Loucy (cell line): ENCODE results near the gene MTREX.

Source experiments
- EZH2phosphoT487 ChIP-seq: fragments of 200-600 bp; IDR thresholded peaks from 2 replicates; pipeline ENCODE4 v1.6.1; 2018; ENCODE audit warnings: antibody characterized with exemption, mild to moderate bottlenecking, moderate library complexity, borderline replicate concordance
- TF ChIP-seq, protein P1 (sequence below): fragments of 200-600 bp; sonication (generic); conservative IDR thresholded peaks from 2 replicates; pipeline ENCODE4 v1.5.1; 2014; ENCODE audit warnings: mild to moderate bottlenecking, antibody characterized with exemption, low read length

DNA sequence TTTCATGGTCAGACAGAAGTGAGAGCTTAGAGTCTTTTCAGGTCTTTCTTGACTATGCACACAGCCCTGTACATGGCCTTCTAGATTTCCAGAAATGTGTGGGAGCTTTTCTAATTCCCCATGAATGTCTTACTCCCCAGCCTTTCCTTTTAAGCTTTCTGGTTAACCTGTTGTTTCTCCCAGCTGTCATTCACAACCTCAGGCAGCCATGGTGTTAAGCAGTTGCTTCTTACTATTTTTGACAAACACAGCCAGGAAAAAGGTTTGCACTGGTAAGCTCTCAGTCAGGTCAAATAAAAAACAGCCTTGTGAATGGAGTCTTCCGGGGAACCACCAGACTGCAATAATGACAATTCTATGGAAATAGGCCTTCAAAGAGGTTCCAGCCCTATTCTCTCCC is 84.9 kb downstream of the MTREX start:
- TF ChIP-seq, protein P1, sequence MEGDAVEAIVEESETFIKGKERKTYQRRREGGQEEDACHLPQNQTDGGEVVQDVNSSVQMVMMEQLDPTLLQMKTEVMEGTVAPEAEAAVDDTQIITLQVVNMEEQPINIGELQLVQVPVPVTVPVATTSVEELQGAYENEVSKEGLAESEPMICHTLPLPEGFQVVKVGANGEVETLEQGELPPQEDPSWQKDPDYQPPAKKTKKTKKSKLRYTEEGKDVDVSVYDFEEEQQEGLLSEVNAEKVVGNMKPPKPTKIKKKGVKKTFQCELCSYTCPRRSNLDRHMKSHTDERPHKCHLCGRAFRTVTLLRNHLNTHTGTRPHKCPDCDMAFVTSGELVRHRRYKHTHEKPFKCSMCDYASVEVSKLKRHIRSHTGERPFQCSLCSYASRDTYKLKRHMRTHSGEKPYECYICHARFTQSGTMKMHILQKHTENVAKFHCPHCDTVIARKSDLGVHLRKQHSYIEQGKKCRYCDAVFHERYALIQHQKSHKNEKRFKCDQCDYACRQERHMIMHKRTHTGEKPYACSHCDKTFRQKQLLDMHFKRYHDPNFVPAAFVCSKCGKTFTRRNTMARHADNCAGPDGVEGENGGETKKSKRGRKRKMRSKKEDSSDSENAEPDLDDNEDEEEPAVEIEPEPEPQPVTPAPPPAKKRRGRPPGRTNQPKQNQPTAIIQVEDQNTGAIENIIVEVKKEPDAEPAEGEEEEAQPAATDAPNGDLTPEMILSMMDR, result no peak
- no peak for TF ChIP-seq EZH2phosphoT487
